Measurements from ENCODE around the gene PRR5L.
A peak's percentile ranks its signal among the peaks of the same experiment; 100 is the strongest.
"Not testable (repeated sequence)": the region's sequence is repeated elsewhere in the genome, so short reads cannot be mapped to it uniquely, and the experiment has no call there.

Gene PRR5L

DNA sequence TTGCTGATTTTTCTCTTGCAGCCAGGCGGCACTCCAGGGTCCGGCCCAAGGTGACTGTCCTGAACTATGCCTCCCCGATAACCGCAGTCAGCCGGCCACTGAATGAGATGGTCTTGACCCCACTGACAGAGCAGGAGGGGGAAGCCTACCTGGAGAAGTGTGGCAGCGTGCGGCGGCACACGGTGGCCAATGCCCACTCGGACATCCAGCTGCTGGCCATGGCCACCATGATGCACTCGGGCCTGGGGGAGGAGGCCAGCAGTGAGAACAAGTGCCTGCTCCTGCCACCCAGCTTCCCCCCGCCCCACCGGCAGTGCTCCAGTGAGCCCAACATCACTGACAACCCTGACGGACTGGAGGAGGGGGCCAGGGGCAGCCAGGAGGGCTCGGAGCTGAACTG, 166.2 kb downstream of the PRR5L start:
- no peak for DNase-seq (ENCODE audit: low read depth)

- no peak for DNase-seq (ENCODE audit: low read depth)
These were observed 167.7 kb downstream of the PRR5L start for GRCh38 chr11:36463781-36464180.

DNA sequence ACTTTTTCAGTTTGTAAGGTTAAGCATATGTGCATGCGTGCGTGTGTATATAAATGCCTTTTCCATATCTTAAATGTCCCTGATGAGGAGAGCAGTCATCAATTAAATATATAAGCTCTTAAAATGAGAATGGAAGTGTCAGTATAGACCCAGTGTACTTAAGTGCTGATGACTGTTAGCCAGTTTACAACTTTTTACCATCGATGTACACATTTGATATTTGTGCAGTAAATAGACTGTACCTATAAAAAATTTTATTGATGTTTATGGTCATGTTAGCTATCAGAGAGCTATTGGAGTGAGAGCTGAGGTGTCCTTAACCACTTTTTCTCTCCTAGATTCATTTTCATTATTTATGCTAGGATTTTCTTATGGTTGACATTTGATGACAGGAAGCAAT, 168.6 kb downstream of the PRR5L start:
- no peak for DNase-seq (ENCODE audit: low read depth)

DNA sequence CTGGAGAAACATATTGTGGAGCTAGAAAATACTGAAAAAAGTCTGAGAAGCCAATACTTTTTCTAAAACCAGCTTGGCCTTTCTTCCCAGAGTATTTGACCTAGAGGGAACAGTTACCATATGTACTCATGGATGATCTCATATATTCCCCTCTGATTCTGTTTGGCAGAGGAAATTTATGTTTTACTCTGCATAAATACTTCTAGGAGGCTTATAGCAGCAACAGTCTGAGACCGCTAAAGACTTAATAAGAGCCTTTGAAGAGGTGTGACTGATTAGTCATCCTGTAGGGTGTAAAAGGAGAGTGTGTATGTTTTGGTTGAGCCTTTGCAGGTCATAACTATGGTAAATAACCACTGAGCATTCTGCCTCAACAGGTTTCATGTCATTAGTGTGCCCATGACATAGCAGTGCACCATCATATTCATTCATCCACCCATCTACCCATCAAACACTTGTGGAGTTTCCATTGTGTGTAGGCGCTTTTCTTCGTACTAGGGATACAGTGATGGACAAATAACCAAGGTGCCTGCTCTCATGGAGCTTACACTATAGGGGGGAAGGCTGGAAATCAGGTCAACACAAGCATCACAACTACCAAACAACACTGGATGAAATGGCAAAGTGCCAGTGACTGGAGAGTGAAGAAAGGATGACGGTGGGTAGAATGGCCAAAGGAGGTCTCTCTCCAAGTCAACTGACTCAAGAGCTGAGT, 169.5 kb downstream of the PRR5L start:
- DNase-seq (ENCODE audit: low read depth): no peak

- no peak for DNase-seq (ENCODE audit: low read depth)
These were observed 170.9 kb downstream of the PRR5L start for GRCh38 chr11:36467012-36467411.

- DNase-seq (ENCODE audit: low read depth): no peak
These were observed 171.8 kb downstream of the PRR5L start for GRCh38 chr11:36467916-36468315.

- no peak for DNase-seq (ENCODE audit: low read depth)
These were observed 173.0 kb downstream of the PRR5L start for GRCh38 chr11:36469063-36469462.

GRCh38 chr11:36469881-36470802, 174.1 kb downstream of the PRR5L start:
- DNase-seq (ENCODE audit: low read depth): no peak

- DNase-seq (ENCODE audit: low read depth): no peak
These were observed 175.5 kb downstream of the PRR5L start for GRCh38 chr11:36471577-36471976.

- no peak for DNase-seq (ENCODE audit: low read depth)
These were observed 179.1 kb downstream of the PRR5L start for GRCh38 chr11:36475192-36475591.

- DNase-seq (ENCODE audit: low read depth): no peak
These were observed 182.7 kb downstream of the PRR5L start for GRCh38 chr11:36478700-36479329.

GRCh38 chr11:36480833-36481232, 184.7 kb downstream of the PRR5L start:
- no peak for DNase-seq (ENCODE audit: low read depth)

DNA sequence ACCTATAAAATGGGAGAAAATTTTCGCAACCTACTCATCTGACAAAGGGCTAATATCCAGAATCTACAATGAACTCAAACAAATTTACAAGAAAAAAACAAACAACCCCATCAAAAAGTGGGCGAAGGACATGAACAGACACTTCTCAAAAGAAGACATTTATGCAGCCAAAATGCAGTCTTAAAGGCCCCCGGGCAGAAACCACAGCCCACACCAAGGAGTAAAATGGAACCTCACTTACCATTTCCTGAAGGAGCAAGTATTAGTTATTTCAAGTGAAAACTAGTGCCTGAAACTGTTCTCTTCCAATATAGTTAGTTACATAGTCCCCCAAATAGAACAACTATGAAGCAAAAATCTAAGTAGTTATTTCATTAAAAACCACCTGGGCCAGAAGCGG, 187.0 kb downstream of the PRR5L start:
- DNase-seq (ENCODE audit: low read depth): not testable (repeated sequence)

DNA sequence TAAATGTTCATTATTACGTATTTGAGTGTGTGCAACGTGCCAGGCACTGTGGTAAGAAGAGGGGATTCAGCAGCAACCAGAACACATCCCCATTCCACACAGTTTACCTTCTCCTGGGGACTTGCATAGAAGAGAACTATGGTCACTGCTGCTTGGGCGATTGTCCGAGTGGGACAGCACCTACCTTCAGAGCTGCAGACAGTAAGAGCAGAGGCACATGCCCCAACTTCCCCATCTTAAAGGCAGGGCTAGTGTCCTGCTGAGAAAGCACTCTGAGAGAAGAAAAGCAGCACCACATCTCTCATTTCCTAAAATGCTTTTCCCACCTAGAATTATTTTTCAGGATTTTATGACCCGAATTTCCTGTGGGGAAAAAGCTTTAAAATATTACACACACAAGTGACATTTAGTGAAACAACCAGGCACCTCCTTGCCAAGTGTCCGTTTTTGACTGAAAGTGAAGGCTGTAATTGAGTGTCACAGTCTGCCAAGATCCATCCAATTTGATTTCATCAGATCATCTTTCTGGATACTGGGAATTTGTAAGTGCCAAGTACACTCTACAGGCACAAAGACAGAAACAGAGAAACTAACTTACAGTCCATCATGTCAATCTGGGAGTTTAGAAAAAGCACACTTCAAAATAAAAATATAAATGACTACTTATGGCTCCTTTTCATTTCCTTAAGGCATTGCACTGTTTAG, 189.4 kb downstream of the PRR5L start:
- no peak for DNase-seq (ENCODE audit: low read depth)

GRCh38 chr11:36487619-36488018, 191.5 kb downstream of the PRR5L start:
- DNase-seq (ENCODE audit: low read depth): no peak

GRCh38 chr11:36488096-36488495, 192.0 kb downstream of the PRR5L start:
- DNase-seq (ENCODE audit: low read depth): no peak

- DNase-seq (ENCODE audit: low read depth): no peak
These were observed 194.1 kb downstream of the PRR5L start for GRCh38 chr11:36490026-36490806.

GRCh38 chr11:36492724-36493304, 196.7 kb downstream of the PRR5L start:
- DNase-seq (ENCODE audit: low read depth): peak; percentile 3

- DNase-seq (ENCODE audit: low read depth): no peak
These were observed 197.2 kb downstream of the PRR5L start for GRCh38 chr11:36493332-36493731.

DNA sequence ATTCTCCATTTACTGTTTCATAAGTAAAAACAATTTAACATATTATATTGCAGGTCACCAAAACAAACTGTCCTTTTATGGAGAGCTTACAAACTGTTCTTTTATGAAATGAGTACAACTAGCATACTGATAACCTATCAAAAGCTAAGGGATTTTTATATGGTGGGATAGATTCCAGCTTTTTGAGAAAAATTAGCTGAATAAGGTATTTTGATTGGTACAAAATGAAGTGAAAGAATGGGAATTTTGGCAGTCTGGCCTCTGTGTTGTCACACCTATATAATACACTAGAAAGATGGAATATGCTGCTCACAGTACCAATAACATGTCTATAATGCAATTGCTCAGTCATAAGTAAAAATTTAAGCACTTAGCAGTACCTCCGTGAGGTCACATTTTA, 202.6 kb downstream of the PRR5L start:
- no peak for DNase-seq (ENCODE audit: low read depth)

- no peak for DNase-seq (ENCODE audit: low read depth)
These were observed 203.2 kb downstream of the PRR5L start for GRCh38 chr11:36499315-36499714.

Measured in T-helper 22 cell (primary cell).